Measurements from ENCODE around the gene CFAP97.

Gene CFAP97

GRCh38 chr4:185151296-185151695 lies 52.5 kb downstream of the CFAP97 start:
- TF ChIP-seq CTCF (conservative IDR thresholded peaks at IDR 0.05; ENCODE audit: low read depth, low read length) = no peak
- Histone ChIP-seq H3K4me2 (no peak overlapping the region), H3K9ac (no peak overlapping the region), H3K27ac (no peak overlapping the region), H3K79me2 (ENCODE audit: insufficient read depth, low read depth) (no peaks in the 10 kb centered on the region), H3K4me3 (IDR thresholded peaks at IDR 0.05; ENCODE audit: insufficient read depth, low read depth, low read length) (no peak overlapping the region), H3K36me3 (ENCODE audit: insufficient read depth) (no peaks in the 10 kb centered on the region), H4K20me1 (ENCODE audit: insufficient read depth) (no peaks in the 10 kb centered on the region), H2AFZ (ENCODE audit: low read depth) (no peak overlapping the region), H3K4me1 (ENCODE audit: low read depth, poor library complexity, severe bottlenecking) (no peaks in the 10 kb centered on the region), H3K27me3 (ENCODE audit: insufficient read depth, low read depth) (no peaks in the 10 kb centered on the region)

GRCh38 chr4:185149392-185149791 lies 54.4 kb downstream of the CFAP97 start:
- no peaks in the 10 kb centered on the region for H3K36me3 ChIP-seq (ENCODE audit: insufficient read depth)

GRCh38 chr4:185145572-185145971 lies 58.2 kb downstream of the CFAP97 start:
- H3K79me2 ChIP-seq (ENCODE audit: insufficient read depth, low read depth) = peaks cover 4% of the 10 kb centered on the region; the same call in 1 of the 2 replicates

More at GRCh38 chr4:185149392-185149791, 54.4 kb downstream of the CFAP97 start:
- Histone ChIP-seq H3K27me3 (ENCODE audit: insufficient read depth, low read depth) (no peaks in the 10 kb centered on the region), H2AFZ (ENCODE audit: low read depth) (no peak overlapping the region), H4K20me1 (ENCODE audit: insufficient read depth) (no peaks in the 10 kb centered on the region), H3K4me1 (ENCODE audit: low read depth, poor library complexity, severe bottlenecking) (peaks cover 3% of the 10 kb centered on the region), H3K27ac (no peak overlapping the region), H3K4me2 (no peak overlapping the region), H3K9ac (no peak overlapping the region), H3K79me2 (ENCODE audit: insufficient read depth, low read depth) (no peaks in the 10 kb centered on the region), H3K4me3 (IDR thresholded peaks at IDR 0.05; ENCODE audit: insufficient read depth, low read depth, low read length) (no peak overlapping the region)
- no peak for TF ChIP-seq CTCF (conservative IDR thresholded peaks at IDR 0.05; ENCODE audit: low read depth, low read length)

GRCh38 chr4:185144601-185145240 lies 59.1 kb downstream of the CFAP97 start:
- no peak overlapping the region for H3K27ac ChIP-seq
- TF ChIP-seq CTCF (conservative IDR thresholded peaks at IDR 0.05; ENCODE audit: low read depth, low read length) = no peak

More at GRCh38 chr4:185145572-185145971, 58.2 kb downstream of the CFAP97 start:
- peaks cover 18% of the 10 kb centered on the region for H3K4me1 ChIP-seq (ENCODE audit: low read depth, poor library complexity, severe bottlenecking)
- H3K27ac ChIP-seq = no peak overlapping the region
- no peak overlapping the region for H3K4me2 ChIP-seq
- no peaks in the 10 kb centered on the region for H4K20me1 ChIP-seq (ENCODE audit: insufficient read depth)
- TF ChIP-seq CTCF (conservative IDR thresholded peaks at IDR 0.05; ENCODE audit: low read depth, low read length) = no peak
- H3K36me3 ChIP-seq (ENCODE audit: insufficient read depth) = no peaks in the 10 kb centered on the region
- no peak overlapping the region for H3K9ac ChIP-seq
- no peaks in the 10 kb centered on the region for H3K27me3 ChIP-seq (ENCODE audit: insufficient read depth, low read depth)
- H3K4me3 ChIP-seq (IDR thresholded peaks at IDR 0.05; ENCODE audit: insufficient read depth, low read depth, low read length) = no peak overlapping the region
- H2AFZ ChIP-seq (ENCODE audit: low read depth) = no peak overlapping the region

More at GRCh38 chr4:185144601-185145240, 59.1 kb downstream of the CFAP97 start:
- H3K4me1 ChIP-seq (ENCODE audit: low read depth, poor library complexity, severe bottlenecking) = peaks cover 18% of the 10 kb centered on the region
- no peak overlapping the region for H3K9ac ChIP-seq
- H3K79me2 ChIP-seq (ENCODE audit: insufficient read depth, low read depth) = peaks cover 4% of the 10 kb centered on the region; the same call in 1 of the 2 replicates
- H3K4me2 ChIP-seq = peak overlapping the region; percentile 95; the same call in 1 of the 2 replicates
- H3K36me3 ChIP-seq (ENCODE audit: insufficient read depth) = no peaks in the 10 kb centered on the region
- no peaks in the 10 kb centered on the region for H4K20me1 ChIP-seq (ENCODE audit: insufficient read depth)
- H2AFZ ChIP-seq (ENCODE audit: low read depth) = no peak overlapping the region
- H3K27me3 ChIP-seq (ENCODE audit: insufficient read depth, low read depth) = no peaks in the 10 kb centered on the region
- no peak overlapping the region for H3K4me3 ChIP-seq (IDR thresholded peaks at IDR 0.05; ENCODE audit: insufficient read depth, low read depth, low read length)

All from KMS-11 (cell line).